Mesendoderm (in vitro differentiated cells): Measurements from ENCODE around the gene KAZN.

ENCODE experiments used
- DNase-seq: peaks from one replicate; pipeline ENCODE4 v3.0.0; 2013
- H2AK5ac ChIP-seq: 2 replicates; pipeline ENCODE4 v1.6.1; 2013; ENCODE audit warnings: low read length, inconsistent platforms
- H2BK120ac ChIP-seq: 2 replicates; pipeline ENCODE4 v1.6.1; 2013; ENCODE audit warnings: low read depth, mild to moderate bottlenecking, low read length, moderate library complexity, mixed read lengths
- H2BK15ac ChIP-seq: replicated peaks from 2 replicates; pipeline ENCODE4 v1.6.1; 2013; ENCODE audit warnings: low read depth, mild to moderate bottlenecking, moderate library complexity
- H2BK5ac ChIP-seq: 2 replicates; pipeline ENCODE4 v1.6.1; 2013; ENCODE audit warnings: low read length, inconsistent platforms
- H3K18ac ChIP-seq: 2 replicates; pipeline ENCODE4 v1.6.1; 2013; ENCODE audit warnings: mild to moderate bottlenecking, low read length, mixed read lengths
- H3K23ac ChIP-seq: one replicate; pipeline ENCODE4 v1.6.1; 2013; ENCODE audit warnings: low read length
- H3K27ac ChIP-seq: 2 replicates; pipeline ENCODE4 v1.5.1; 2013; ENCODE audit warnings: low read depth, mild to moderate bottlenecking, inconsistent platforms, low read length, moderate library complexity
- H3K27me3 ChIP-seq: 2 replicates; pipeline ENCODE4 v1.6.1; 2013; ENCODE audit warnings: low read length, control low read depth, mild to moderate bottlenecking, inconsistent platforms; ENCODE audit not compliant: insufficient read depth, poor library complexity
- H3K36me3 ChIP-seq: 2 replicates; pipeline ENCODE4 v1.6.1; 2013; ENCODE audit warnings: low read length, inconsistent platforms; ENCODE audit not compliant: control insufficient read depth, insufficient read depth
- H3K4ac ChIP-seq: one replicate; pipeline ENCODE4 v1.6.1; 2013; ENCODE audit warnings: low read depth, mild to moderate bottlenecking, low read length, moderate library complexity
- H3K4me1 ChIP-seq: 2 replicates; pipeline ENCODE4 v1.6.1; 2013; ENCODE audit warnings: low read depth, low read length, inconsistent platforms; ENCODE audit not compliant: control insufficient read depth
- H3K4me2 ChIP-seq: 2 replicates; pipeline ENCODE4 v1.6.1; 2013; ENCODE audit warnings: low read length
- H3K4me3 ChIP-seq: 2 replicates; pipeline ENCODE4 v1.5.1; 2013; ENCODE audit warnings: mild to moderate bottlenecking, low read length
- H3K56ac ChIP-seq: one replicate; pipeline ENCODE4 v1.6.1; 2013; ENCODE audit warnings: low read length
- H3K79me1 ChIP-seq: 2 replicates; pipeline ENCODE4 v1.6.1; 2013; ENCODE audit warnings: low read length, inconsistent platforms
- H3K79me2 ChIP-seq: 2 replicates; pipeline ENCODE4 v1.6.1; 2013; ENCODE audit warnings: mild to moderate bottlenecking, low read length; ENCODE audit not compliant: control insufficient read depth, insufficient read depth
- H3K9ac ChIP-seq: 2 replicates; pipeline ENCODE4 v1.6.1; 2013; ENCODE audit warnings: low read length, inconsistent platforms
- H4K5ac ChIP-seq: one replicate; pipeline ENCODE4 v1.6.1; 2013; ENCODE audit warnings: low read length
- H4K8ac ChIP-seq: one replicate; pipeline ENCODE4 v1.6.1; 2013; ENCODE audit warnings: low read depth, mild to moderate bottlenecking, control low read depth, low read length, moderate library complexity
- WGBS: extraction: QIAGEN DNeasy Blood & Tissue Kit; methylation state at CpG from one replicate; pipeline ENCODE4 v1.1.7; 2013; ENCODE audit warnings: low lambda C conversion rate, missing lambda C conversion rate; ENCODE audit not compliant: insufficient coverage; ENCODE audit errors: extremely low coverage; 5-methylcytosine and 5-hydroxymethylcytosine counted together

The KAZN gene

GRCh38 chr1:14660801-14661200 lies 62.3 kb downstream of the KAZN start:
- no CpG with 5 or more reads among the region's 8 CpGs for WGBS
- no peak overlapping the region for H3K27ac ChIP-seq
- no peak for DNase-seq

GRCh38 chr1:14661222-14661621 lies 62.7 kb downstream of the KAZN start:
- Histone ChIP-seq H3K9ac (no peak overlapping the region), H3K79me1 (peaks cover 5% of the 10 kb centered on the region), H3K4ac (no peak overlapping the region), H3K27me3 (no peaks in the 10 kb centered on the region), H3K18ac (no peak overlapping the region), H2BK120ac (no peak overlapping the region), H2BK5ac (no peak overlapping the region), H4K5ac (no peak overlapping the region), H3K4me2 (no peak overlapping the region), H2BK15ac (no peak overlapping the region), H3K56ac (no peak overlapping the region), H3K4me3 (no peak overlapping the region), H3K23ac (no peak overlapping the region), H4K8ac (no peak overlapping the region), H3K79me2 (no peaks in the 10 kb centered on the region), H3K4me1 (no peaks in the 10 kb centered on the region), H3K27ac (no peak overlapping the region), H3K36me3 (no peaks in the 10 kb centered on the region), H2AK5ac (no peak overlapping the region)
- WGBS = no CpG with 5 or more reads among the region's 2 CpGs
- no peak for DNase-seq

More at GRCh38 chr1:14660801-14661200, 62.3 kb downstream of the KAZN start:
- Histone ChIP-seq H3K4me1 (no peaks in the 10 kb centered on the region), H3K4ac (no peak overlapping the region), H3K9ac (no peak overlapping the region), H3K79me2 (no peaks in the 10 kb centered on the region), H4K5ac (no peak overlapping the region), H4K8ac (no peak overlapping the region), H3K4me2 (no peak overlapping the region), H2AK5ac (no peak overlapping the region), H2BK5ac (no peak overlapping the region), H2BK120ac (no peak overlapping the region), H3K27me3 (no peaks in the 10 kb centered on the region), H3K23ac (no peak overlapping the region), H3K36me3 (no peaks in the 10 kb centered on the region), H2BK15ac (no peak overlapping the region), H3K56ac (no peak overlapping the region), H3K18ac (no peak overlapping the region), H3K79me1 (peaks cover 5% of the 10 kb centered on the region), H3K4me3 (no peak overlapping the region)

- Histone ChIP-seq H3K4ac (no peak overlapping the region), H3K56ac (no peak overlapping the region), H3K4me3 (no peak overlapping the region), H4K8ac (no peak overlapping the region), H3K4me1 (no peaks in the 10 kb centered on the region), H3K9ac (no peak overlapping the region), H3K79me2 (no peaks in the 10 kb centered on the region), H3K23ac (no peak overlapping the region), H3K18ac (no peak overlapping the region), H3K79me1 (peaks cover 5% of the 10 kb centered on the region), H4K5ac (no peak overlapping the region), H2BK120ac (no peak overlapping the region), H3K27me3 (no peaks in the 10 kb centered on the region), H3K4me2 (no peak overlapping the region), H3K36me3 (no peaks in the 10 kb centered on the region), H2BK5ac (no peak overlapping the region), H3K27ac (no peak overlapping the region), H2BK15ac (no peak overlapping the region), H2AK5ac (no peak overlapping the region)
- WGBS = no CpG with 5 or more reads among the region's 9 CpGs
- DNase-seq = no peak
Measured at GRCh38 chr1:14662116-14662515, 63.6 kb downstream of the KAZN start.

- H3K18ac ChIP-seq = no peak overlapping the region
- H2BK120ac ChIP-seq = no peak overlapping the region
- H3K56ac ChIP-seq = no peak overlapping the region
- H3K4me2 ChIP-seq = no peak overlapping the region
- no peak overlapping the region for H3K27ac ChIP-seq
- H3K9ac ChIP-seq = no peak overlapping the region
- no peak overlapping the region for H2AK5ac ChIP-seq
- no peak overlapping the region for H2BK5ac ChIP-seq
- no peak overlapping the region for H2BK15ac ChIP-seq
- no peaks in the 10 kb centered on the region for H3K36me3 ChIP-seq
- no peaks in the 10 kb centered on the region for H3K27me3 ChIP-seq
- H3K4me3 ChIP-seq = no peak overlapping the region
- WGBS = no CpG with 5 or more reads among the region's 6 CpGs
- H3K4me1 ChIP-seq = peaks cover 2% of the 10 kb centered on the region
- no peak overlapping the region for H3K4ac ChIP-seq
- H4K5ac ChIP-seq = no peak overlapping the region
- no peaks in the 10 kb centered on the region for H3K79me2 ChIP-seq
- no peak overlapping the region for H4K8ac ChIP-seq
- peaks cover 5% of the 10 kb centered on the region for H3K79me1 ChIP-seq
- H3K23ac ChIP-seq = no peak overlapping the region
- no peak for DNase-seq
Measured at GRCh38 chr1:14663773-14664172, 65.3 kb downstream of the KAZN start.

- H3K4me2 ChIP-seq = no peak overlapping the region
- no peak overlapping the region for H3K9ac ChIP-seq
- no peak overlapping the region for H3K4me3 ChIP-seq
- no peak overlapping the region for H2AK5ac ChIP-seq
- H3K27me3 ChIP-seq = no peaks in the 10 kb centered on the region
- no peak for DNase-seq
- H3K79me1 ChIP-seq = peaks cover 12% of the 10 kb centered on the region
- H3K56ac ChIP-seq = no peak overlapping the region
- H3K18ac ChIP-seq = no peak overlapping the region
- no peak overlapping the region for H3K27ac ChIP-seq
- no peak overlapping the region for H3K4ac ChIP-seq
- no peak overlapping the region for H2BK15ac ChIP-seq
- H3K4me1 ChIP-seq = peaks cover 4% of the 10 kb centered on the region
- no peak overlapping the region for H3K23ac ChIP-seq
- no peak overlapping the region for H2BK5ac ChIP-seq
- H3K79me2 ChIP-seq = no peaks in the 10 kb centered on the region
- no peak overlapping the region for H2BK120ac ChIP-seq
- H4K8ac ChIP-seq = no peak overlapping the region
- no CpG with 5 or more reads among the region's 6 CpGs for WGBS
- no peak overlapping the region for H4K5ac ChIP-seq
- no peaks in the 10 kb centered on the region for H3K36me3 ChIP-seq
Measured at GRCh38 chr1:14666373-14666772, 67.9 kb downstream of the KAZN start.

GRCh38 chr1:14666962-14667650 lies 68.6 kb downstream of the KAZN start:
- peaks cover 12% of the 10 kb centered on the region for H3K79me1 ChIP-seq

More at GRCh38 chr1:14666962-14667650, 68.6 kb downstream of the KAZN start:
- peak overlapping the region; percentile 4 for H3K56ac ChIP-seq
- no peak overlapping the region for H3K9ac ChIP-seq
- no peak overlapping the region for H3K27ac ChIP-seq
- H2BK120ac ChIP-seq = no peak overlapping the region
- H3K36me3 ChIP-seq = no peaks in the 10 kb centered on the region
- H2BK15ac ChIP-seq = no peak overlapping the region
- no peak overlapping the region for H3K4ac ChIP-seq
- DNase-seq = no peak
- no peak overlapping the region for H2BK5ac ChIP-seq
- no peak overlapping the region for H3K23ac ChIP-seq
- H2AK5ac ChIP-seq = no peak overlapping the region
- H3K79me2 ChIP-seq = no peaks in the 10 kb centered on the region
- no peak overlapping the region for H3K4me2 ChIP-seq
- no peak overlapping the region for H3K4me3 ChIP-seq
- H4K8ac ChIP-seq = no peak overlapping the region
- no peaks in the 10 kb centered on the region for H3K27me3 ChIP-seq
- WGBS = no CpG with 5 or more reads among the region's 15 CpGs
- no peak overlapping the region for H3K18ac ChIP-seq
- no peak overlapping the region for H4K5ac ChIP-seq
- peaks cover 4% of the 10 kb centered on the region for H3K4me1 ChIP-seq
